Hepatocyte (in vitro differentiated cells): ENCODE results near the gene FBP1. TPM values are rescaled to one million over a fixed set of nuclear protein-coding genes. Genes with fewer than 3 reads are reported as not detected.

Experiments used
- DNase-seq: peaks from one replicate; pipeline ENCODE4 v3.0.0-alpha.2; 2016; ENCODE audit warnings: low spot score
- H2AFZ ChIP-seq: fragments of 200-600 bp; sonication (generic); 2 replicates; pipeline ENCODE4 v1.6.0; 2016; ENCODE audit warnings: antibody characterized with exemption, mild to moderate bottlenecking
- H3K27ac ChIP-seq: fragments of 200-600 bp; sonication (generic); 2 replicates; pipeline ENCODE4 v1.5.1; 2016; ENCODE audit warnings: mild to moderate bottlenecking
- H3K27me3 ChIP-seq: fragments of 200-600 bp; sonication (generic); 2 replicates; pipeline ENCODE4 v1.6.1; 2016
- H3K36me3 ChIP-seq: fragments of 200-600 bp; sonication (generic); replicated peaks from 2 replicates; pipeline ENCODE4 v1.5.1; 2016; ENCODE audit warnings: low read depth; ENCODE audit not compliant: insufficient read depth
- H3K4me1 ChIP-seq: fragments of 200-600 bp; sonication (generic); 2 replicates; pipeline ENCODE4 v1.5.1; 2016; ENCODE audit warnings: mild to moderate bottlenecking, moderate library complexity; ENCODE audit not compliant: insufficient read depth
- H3K4me2 ChIP-seq: fragments of 200-600 bp; sonication (generic); 2 replicates; pipeline ENCODE4 v1.6.0; 2016
- H3K4me3 ChIP-seq: fragments of 200-600 bp; sonication (generic); 2 replicates; pipeline ENCODE4 v1.5.1; 2016; ENCODE audit warnings: mild to moderate bottlenecking
- H3K79me2 ChIP-seq: fragments of 200-600 bp; sonication (generic); 2 replicates; pipeline ENCODE4 v1.6.0; 2017; ENCODE audit warnings: mild to moderate bottlenecking
- H3K9me2 ChIP-seq: fragments of 200-600 bp; sonication (generic); replicated peaks from 2 replicates; pipeline ENCODE4 v1.6.0; 2017; ENCODE audit warnings: mild to moderate bottlenecking; ENCODE audit not compliant: insufficient read depth
- H3K9me3 ChIP-seq: fragments of 200-600 bp; sonication (generic); 2 replicates; pipeline ENCODE4 v1.5.1; 2016; ENCODE audit warnings: low read depth, mild to moderate bottlenecking
- H4K20me1 ChIP-seq: fragments of 200-600 bp; sonication (generic); 2 replicates; pipeline ENCODE4 v1.6.0; 2016; ENCODE audit warnings: mild to moderate bottlenecking; ENCODE audit not compliant: insufficient read depth, poor library complexity, severe bottlenecking
- EZH2 ChIP-seq: fragments of 200-600 bp; sonication (generic); IDR thresholded peaks from 2 replicates; pipeline ENCODE4 v1.6.1; 2016; ENCODE audit warnings: antibody characterized with exemption, mild to moderate bottlenecking, borderline replicate concordance
- EZH2phosphoT487 ChIP-seq: fragments of 200-600 bp; sonication (generic); IDR thresholded peaks from one replicate; pipeline ENCODE4 v1.6.1; 2018; ENCODE audit warnings: antibody characterized with exemption, mild to moderate bottlenecking, low read depth, moderate library complexity; ENCODE audit not compliant: unreplicated experiment, severe bottlenecking
- WGBS: methylation state at CpG from one replicate; pipeline ENCODE4 v1.1.6; 2016; ENCODE audit warnings: low lambda C conversion rate; ENCODE audit errors: missing lambda C conversion rate; 5-methylcytosine and 5-hydroxymethylcytosine counted together
- polyA plus RNA-seq: library from polyadenylated mRNA; unstranded; fragments of >200 nt; fragmentation: Nextera tagmentation; extraction: Ambion mirVana; gene quantifications from 2 replicates; pipeline ENCODE4 v1.2.1, GENCODE V29; 2016
- total RNA-seq: library from RNA; depleted of rRNA; stranded (reverse); fragments of >200 nt; gene quantifications from 2 replicates; pipeline ENCODE4 v1.2.3, GENCODE V29; 2014
- TF ChIP-seq, protein P1 (sequence below): fragments of 200-600 bp; sonication (generic); IDR thresholded peaks from 2 replicates; pipeline ENCODE4 v1.5.1; 2016; ENCODE audit warnings: antibody characterized with exemption, mild to moderate bottlenecking; ENCODE audit not compliant: poor library complexity

The FBP1 gene
- total and polyA plus RNA-seq, 2 experiments from 2014 or later = 31.2 to 65.3 TPM

DNA sequence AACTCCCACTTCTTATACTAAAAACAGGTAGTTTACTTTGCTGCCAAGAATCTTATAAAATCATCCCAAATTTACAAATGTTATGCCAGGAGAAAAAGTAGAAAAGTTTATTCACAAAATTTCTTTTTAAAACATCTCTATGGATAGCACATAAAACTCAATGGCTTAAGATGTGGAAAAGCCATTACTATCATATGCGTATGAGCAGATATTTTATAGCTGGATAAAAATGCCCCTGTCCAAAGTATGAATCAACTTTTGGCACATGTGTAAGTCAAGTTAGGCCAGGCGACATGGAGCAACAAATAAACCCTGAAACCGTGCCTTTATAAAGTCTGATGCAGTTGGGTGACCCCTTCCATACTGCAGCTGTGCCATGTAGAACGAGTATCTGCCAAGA is 38.6 kb upstream of the FBP1 start:
- Histone ChIP-seq H3K27ac (peak overlapping the region; percentile 49), H3K4me1 (peaks cover 7% of the 10 kb centered on the region), H3K4me3 (no peak overlapping the region), H3K36me3 (no peaks in the 10 kb centered on the region), H3K27me3 (no peaks in the 10 kb centered on the region), H3K9me2 (no peaks in the 10 kb centered on the region), H3K9me3 (no peaks in the 10 kb centered on the region), H3K79me2 (no peaks in the 10 kb centered on the region), H2AFZ (no peak overlapping the region), H3K4me2 (no peak overlapping the region), H4K20me1 (no peaks in the 10 kb centered on the region)
- DNase-seq = no peak
- no peak for TF ChIP-seq EZH2
- no peak for TF ChIP-seq EZH2phosphoT487
- TF ChIP-seq, protein P1, sequence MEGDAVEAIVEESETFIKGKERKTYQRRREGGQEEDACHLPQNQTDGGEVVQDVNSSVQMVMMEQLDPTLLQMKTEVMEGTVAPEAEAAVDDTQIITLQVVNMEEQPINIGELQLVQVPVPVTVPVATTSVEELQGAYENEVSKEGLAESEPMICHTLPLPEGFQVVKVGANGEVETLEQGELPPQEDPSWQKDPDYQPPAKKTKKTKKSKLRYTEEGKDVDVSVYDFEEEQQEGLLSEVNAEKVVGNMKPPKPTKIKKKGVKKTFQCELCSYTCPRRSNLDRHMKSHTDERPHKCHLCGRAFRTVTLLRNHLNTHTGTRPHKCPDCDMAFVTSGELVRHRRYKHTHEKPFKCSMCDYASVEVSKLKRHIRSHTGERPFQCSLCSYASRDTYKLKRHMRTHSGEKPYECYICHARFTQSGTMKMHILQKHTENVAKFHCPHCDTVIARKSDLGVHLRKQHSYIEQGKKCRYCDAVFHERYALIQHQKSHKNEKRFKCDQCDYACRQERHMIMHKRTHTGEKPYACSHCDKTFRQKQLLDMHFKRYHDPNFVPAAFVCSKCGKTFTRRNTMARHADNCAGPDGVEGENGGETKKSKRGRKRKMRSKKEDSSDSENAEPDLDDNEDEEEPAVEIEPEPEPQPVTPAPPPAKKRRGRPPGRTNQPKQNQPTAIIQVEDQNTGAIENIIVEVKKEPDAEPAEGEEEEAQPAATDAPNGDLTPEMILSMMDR = no peak
- 63% methylated on average over 4 of the region's 4 CpGs for WGBS

DNA sequence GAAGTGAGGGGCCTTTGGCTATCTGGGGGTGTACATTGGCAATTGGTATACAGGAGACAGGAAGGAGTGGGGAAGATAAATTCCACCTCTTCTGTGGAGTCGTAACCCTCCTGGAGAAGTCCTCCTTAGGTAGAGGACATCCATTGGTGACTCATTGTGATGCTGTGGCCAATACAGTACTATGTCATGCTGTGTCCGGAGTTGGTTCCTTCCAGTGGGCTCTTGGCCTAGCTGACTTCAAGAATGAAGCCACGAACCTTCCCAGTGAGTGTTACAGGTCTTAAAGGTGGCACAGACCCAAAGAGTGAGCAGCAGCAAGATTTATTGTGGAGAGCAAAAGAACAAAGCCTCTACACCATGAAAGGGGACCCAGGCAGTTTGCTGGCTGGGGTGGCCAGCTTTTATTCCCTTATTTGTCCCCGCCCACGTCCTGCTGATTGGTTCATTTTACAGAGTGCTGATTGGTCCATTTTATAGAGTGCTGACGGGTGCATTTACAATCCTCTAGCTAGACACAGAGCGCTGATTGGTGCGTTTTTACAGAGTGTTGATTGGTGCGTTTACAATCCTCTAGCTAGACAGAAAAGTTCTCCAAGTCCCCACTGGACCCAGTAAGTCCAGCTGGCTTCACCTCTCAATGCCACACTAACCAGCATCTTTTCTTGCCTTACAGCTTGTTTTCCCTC is 37.3 kb upstream of the FBP1 start:
- H3K79me2 ChIP-seq = no peaks in the 10 kb centered on the region
- H4K20me1 ChIP-seq = no peaks in the 10 kb centered on the region
- no peak overlapping the region for H3K27ac ChIP-seq
- no peaks in the 10 kb centered on the region for H3K9me2 ChIP-seq
- no peak overlapping the region for H2AFZ ChIP-seq
- no peaks in the 10 kb centered on the region for H3K9me3 ChIP-seq
- WGBS = 95% methylated on average over 9 of the region's 9 CpGs
- H3K36me3 ChIP-seq = no peaks in the 10 kb centered on the region
- DNase-seq = no peak
- peaks cover 7% of the 10 kb centered on the region for H3K4me1 ChIP-seq
- H3K27me3 ChIP-seq = no peaks in the 10 kb centered on the region
- TF ChIP-seq EZH2 (no peak), EZH2phosphoT487 (no peak)
- TF ChIP-seq, protein P1 = no peak
- no peak overlapping the region for H3K4me3 ChIP-seq
- H3K4me2 ChIP-seq = no peak overlapping the region

DNA sequence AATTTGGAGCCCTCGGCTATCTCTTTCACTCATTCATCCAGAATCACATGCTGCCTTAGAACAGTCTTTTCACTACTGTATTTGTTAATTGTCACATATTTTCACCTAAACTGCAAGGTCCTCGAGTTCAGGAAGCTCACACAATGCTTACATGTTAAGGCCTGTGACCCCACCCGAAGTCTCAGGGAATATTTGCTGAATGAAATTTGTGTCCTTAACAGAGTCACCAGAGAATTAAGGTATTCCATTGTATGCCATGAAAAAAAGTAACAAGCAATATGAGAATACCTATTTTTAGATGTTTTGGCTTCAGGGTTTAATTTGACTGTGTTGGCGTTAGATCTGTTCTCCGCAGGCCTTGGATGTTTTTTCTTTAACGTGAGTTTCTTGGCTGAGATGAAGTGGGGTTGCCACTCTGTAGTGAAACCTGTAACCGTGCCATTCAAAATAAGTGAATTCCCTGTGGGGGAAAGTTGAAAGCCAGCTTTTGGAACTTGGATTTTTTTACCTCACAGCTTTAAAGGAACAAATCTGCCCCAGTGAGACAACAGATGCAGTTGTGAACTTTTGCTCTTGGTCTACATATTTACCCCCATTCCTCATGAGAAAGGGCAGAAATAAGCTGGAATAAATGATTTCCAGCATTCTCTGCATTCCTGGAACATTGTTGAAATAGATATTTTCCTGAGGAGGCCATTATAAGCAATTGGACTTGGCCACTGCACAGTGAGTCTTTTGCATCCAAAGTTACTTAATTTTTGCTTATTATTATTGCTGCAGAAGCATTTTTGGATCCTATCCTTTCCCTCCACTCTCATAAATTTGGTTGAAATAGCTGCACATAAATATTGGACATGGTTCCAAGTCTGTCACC is 35.9 kb upstream of the FBP1 start:
- H3K27me3 ChIP-seq = no peaks in the 10 kb centered on the region
- peaks cover 3% of the 10 kb centered on the region for H3K4me1 ChIP-seq
- no peak overlapping the region for H3K4me2 ChIP-seq
- H4K20me1 ChIP-seq = no peaks in the 10 kb centered on the region
- no peak overlapping the region for H2AFZ ChIP-seq
- TF ChIP-seq EZH2 (no peak), EZH2phosphoT487 (no peak)
- TF ChIP-seq, protein P1 = no peak
- no peaks in the 10 kb centered on the region for H3K36me3 ChIP-seq
- H3K9me2 ChIP-seq = no peaks in the 10 kb centered on the region
- H3K79me2 ChIP-seq = no peaks in the 10 kb centered on the region
- no peaks in the 10 kb centered on the region for H3K9me3 ChIP-seq
- H3K4me3 ChIP-seq = no peak overlapping the region
- WGBS = 73% methylated on average over 7 of the region's 7 CpGs
- no peak for DNase-seq
- H3K27ac ChIP-seq = peak overlapping the region; percentile 33
